ENCODE results near the gene PRKN. TPM values are rescaled to one million over a fixed set of nuclear protein-coding genes. Genes with fewer than 3 reads are reported as not detected.

Gene PRKN
- total and polyA plus RNA-seq, 2 donors (not counting 1 experiment from before 2014, with no cell fraction given), result 0.43 to 4.6 TPM

- Histone ChIP-seq H3K4me2 (ENCODE audit: extremely low read depth, insufficient read depth, low read length) (no peak overlapping the region), H3K79me2 (ENCODE audit: control insufficient read depth, insufficient read depth, low read length) (no peaks in the 10 kb centered on the region), H3K27me3 (ENCODE audit: control insufficient read depth, insufficient read depth, low read length) (no peaks in the 10 kb centered on the region), H2AFZ (ENCODE audit: low read length) (no peak overlapping the region), H3K27ac (ENCODE audit: insufficient read depth, low read length) (no peak overlapping the region), H3K36me3 (ENCODE audit: control insufficient read depth, insufficient read depth, low read length) (no peaks in the 10 kb centered on the region), H3K9ac (ENCODE audit: insufficient read depth, low read length) (no peak overlapping the region), H3K4me3 (replicated peaks in 1 of 4; ENCODE audit: control extremely low read depth in 1 of 4, insufficient read depth in 1 of 4, low read depth in 3 of 4, low read length in 4 of 4) (no peak overlapping the region), H4K20me1 (ENCODE audit: control insufficient read depth, extremely low read depth, insufficient read depth, low read length) (no peaks in the 10 kb centered on the region), H3K9me3 (ENCODE audit: control insufficient read depth, insufficient read depth, low read depth, low read length) (no peaks in the 10 kb centered on the region), H3K4me1 (ENCODE audit: control insufficient read depth, extremely low read depth, insufficient read depth, low read length) (no peaks in the 10 kb centered on the region)
- TF ChIP-seq, protein P1, sequence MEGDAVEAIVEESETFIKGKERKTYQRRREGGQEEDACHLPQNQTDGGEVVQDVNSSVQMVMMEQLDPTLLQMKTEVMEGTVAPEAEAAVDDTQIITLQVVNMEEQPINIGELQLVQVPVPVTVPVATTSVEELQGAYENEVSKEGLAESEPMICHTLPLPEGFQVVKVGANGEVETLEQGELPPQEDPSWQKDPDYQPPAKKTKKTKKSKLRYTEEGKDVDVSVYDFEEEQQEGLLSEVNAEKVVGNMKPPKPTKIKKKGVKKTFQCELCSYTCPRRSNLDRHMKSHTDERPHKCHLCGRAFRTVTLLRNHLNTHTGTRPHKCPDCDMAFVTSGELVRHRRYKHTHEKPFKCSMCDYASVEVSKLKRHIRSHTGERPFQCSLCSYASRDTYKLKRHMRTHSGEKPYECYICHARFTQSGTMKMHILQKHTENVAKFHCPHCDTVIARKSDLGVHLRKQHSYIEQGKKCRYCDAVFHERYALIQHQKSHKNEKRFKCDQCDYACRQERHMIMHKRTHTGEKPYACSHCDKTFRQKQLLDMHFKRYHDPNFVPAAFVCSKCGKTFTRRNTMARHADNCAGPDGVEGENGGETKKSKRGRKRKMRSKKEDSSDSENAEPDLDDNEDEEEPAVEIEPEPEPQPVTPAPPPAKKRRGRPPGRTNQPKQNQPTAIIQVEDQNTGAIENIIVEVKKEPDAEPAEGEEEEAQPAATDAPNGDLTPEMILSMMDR (conservative IDR thresholded peaks at IDR 0.05 in 1 of 2, IDR thresholded peaks at IDR 0.05 in 1 of 2; ENCODE audit: low read depth in 1 of 2, low read length in 2 of 2), result no peak
- no peak for TF ChIP-seq EZH2 (IDR thresholded peaks at IDR 0.05; ENCODE audit: low read length, missing control alignments)
- DNase-seq (ENCODE audit: low read depth in 2 of 2), result no peak
Measured at GRCh38 chr6:162306616-162307015, 420.9 kb downstream of the PRKN start.

- Histone ChIP-seq H3K9me3 (ENCODE audit: control insufficient read depth, insufficient read depth, low read depth, low read length) (no peaks in the 10 kb centered on the region), H3K4me3 (replicated peaks in 1 of 4; ENCODE audit: control extremely low read depth in 1 of 4, insufficient read depth in 1 of 4, low read depth in 3 of 4, low read length in 4 of 4) (no peak overlapping the region), H3K4me1 (ENCODE audit: control insufficient read depth, extremely low read depth, insufficient read depth, low read length) (no peaks in the 10 kb centered on the region), H3K4me2 (ENCODE audit: extremely low read depth, insufficient read depth, low read length) (no peak overlapping the region), H3K27me3 (ENCODE audit: control insufficient read depth, insufficient read depth, low read length) (no peaks in the 10 kb centered on the region), H3K27ac (ENCODE audit: insufficient read depth, low read length) (no peak overlapping the region), H3K36me3 (ENCODE audit: control insufficient read depth, insufficient read depth, low read length) (no peaks in the 10 kb centered on the region), H2AFZ (ENCODE audit: low read length) (no peak overlapping the region), H4K20me1 (ENCODE audit: control insufficient read depth, extremely low read depth, insufficient read depth, low read length) (no peaks in the 10 kb centered on the region), H3K79me2 (ENCODE audit: control insufficient read depth, insufficient read depth, low read length) (no peaks in the 10 kb centered on the region), H3K9ac (ENCODE audit: insufficient read depth, low read length) (no peak overlapping the region)
- no peak for DNase-seq (ENCODE audit: low read depth in 2 of 2)
- TF ChIP-seq, protein P1 (conservative IDR thresholded peaks at IDR 0.05 in 1 of 2, IDR thresholded peaks at IDR 0.05 in 1 of 2; ENCODE audit: low read depth in 1 of 2, low read length in 2 of 2), result no peak
- no peak for TF ChIP-seq EZH2 (IDR thresholded peaks at IDR 0.05; ENCODE audit: low read length, missing control alignments)
Measured at GRCh38 chr6:162301128-162301527, 426.4 kb downstream of the PRKN start.

GRCh38 chr6:162294029-162294428 lies 433.5 kb downstream of the PRKN start:
- Histone ChIP-seq H3K27ac (ENCODE audit: insufficient read depth, low read length) (no peak overlapping the region), H4K20me1 (ENCODE audit: control insufficient read depth, extremely low read depth, insufficient read depth, low read length) (no peaks in the 10 kb centered on the region), H2AFZ (ENCODE audit: low read length) (no peak overlapping the region), H3K4me2 (ENCODE audit: extremely low read depth, insufficient read depth, low read length) (no peak overlapping the region), H3K9ac (ENCODE audit: insufficient read depth, low read length) (no peak overlapping the region), H3K9me3 (ENCODE audit: control insufficient read depth, insufficient read depth, low read depth, low read length) (no peaks in the 10 kb centered on the region), H3K27me3 (ENCODE audit: control insufficient read depth, insufficient read depth, low read length) (no peaks in the 10 kb centered on the region), H3K4me3 (replicated peaks in 1 of 4; ENCODE audit: control extremely low read depth in 1 of 4, insufficient read depth in 1 of 4, low read depth in 3 of 4, low read length in 4 of 4) (no peak overlapping the region), H3K36me3 (ENCODE audit: control insufficient read depth, insufficient read depth, low read length) (no peaks in the 10 kb centered on the region), H3K79me2 (ENCODE audit: control insufficient read depth, insufficient read depth, low read length) (no peaks in the 10 kb centered on the region), H3K4me1 (ENCODE audit: control insufficient read depth, extremely low read depth, insufficient read depth, low read length) (no peaks in the 10 kb centered on the region)
- TF ChIP-seq, protein P1 (conservative IDR thresholded peaks at IDR 0.05 in 1 of 2, IDR thresholded peaks at IDR 0.05 in 1 of 2; ENCODE audit: low read depth in 1 of 2, low read length in 2 of 2), result no peak
- no peak for TF ChIP-seq EZH2 (IDR thresholded peaks at IDR 0.05; ENCODE audit: low read length, missing control alignments)
- DNase-seq (ENCODE audit: low read depth in 2 of 2), result no peak

Data from fibroblast of lung (primary cell).